ENCODE results near the gene TMEM200B. TPM values are rescaled to one million over a fixed set of nuclear protein-coding genes. Genes with fewer than 3 reads are reported as not detected.

Gene TMEM200B
- total and polyA plus RNA-seq, 4 donors, result 1.9 to 10.5 (median 4.7) TPM

DNA sequence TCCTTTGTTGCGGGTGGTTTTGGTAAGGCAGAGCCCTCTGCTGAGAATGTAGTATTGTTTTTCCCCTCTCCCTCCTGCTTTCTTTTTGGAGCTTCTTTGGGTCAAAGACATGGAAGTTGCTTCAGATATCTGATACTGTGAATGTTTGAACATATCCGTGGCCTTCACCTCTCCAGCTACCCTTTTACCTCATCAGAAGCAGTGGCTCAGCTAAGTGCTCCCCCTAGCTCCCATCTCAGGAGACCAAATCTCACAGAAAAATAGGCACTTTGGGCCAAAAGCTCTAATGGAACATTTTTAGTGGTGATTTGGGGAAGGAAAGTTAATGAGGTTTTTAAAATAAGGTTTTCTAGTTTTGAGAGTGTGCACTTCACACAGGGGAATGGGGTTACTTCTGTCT lies 6.3 kb downstream of the TMEM200B start:
- H3K9ac ChIP-seq (ENCODE audit: insufficient read depth in 1 of 2, low read length in 2 of 2), result no peak overlapping the region
- H3K4me3 ChIP-seq, result no peak overlapping the region
- DNase-seq (no peak), ATAC-seq (ENCODE audit: insufficient read depth, low FRiP score) (no peak)
- H3K9me3 ChIP-seq (ENCODE audit: control insufficient read depth in 4 of 4, insufficient read depth in 3 of 4, low read length in 3 of 4), result no peaks in the 10 kb centered on the region
- WGBS, 2 donors, result 86 to 98% methylated on average over 2 of the region's 2 CpGs
- TF ChIP-seq, protein P1, sequence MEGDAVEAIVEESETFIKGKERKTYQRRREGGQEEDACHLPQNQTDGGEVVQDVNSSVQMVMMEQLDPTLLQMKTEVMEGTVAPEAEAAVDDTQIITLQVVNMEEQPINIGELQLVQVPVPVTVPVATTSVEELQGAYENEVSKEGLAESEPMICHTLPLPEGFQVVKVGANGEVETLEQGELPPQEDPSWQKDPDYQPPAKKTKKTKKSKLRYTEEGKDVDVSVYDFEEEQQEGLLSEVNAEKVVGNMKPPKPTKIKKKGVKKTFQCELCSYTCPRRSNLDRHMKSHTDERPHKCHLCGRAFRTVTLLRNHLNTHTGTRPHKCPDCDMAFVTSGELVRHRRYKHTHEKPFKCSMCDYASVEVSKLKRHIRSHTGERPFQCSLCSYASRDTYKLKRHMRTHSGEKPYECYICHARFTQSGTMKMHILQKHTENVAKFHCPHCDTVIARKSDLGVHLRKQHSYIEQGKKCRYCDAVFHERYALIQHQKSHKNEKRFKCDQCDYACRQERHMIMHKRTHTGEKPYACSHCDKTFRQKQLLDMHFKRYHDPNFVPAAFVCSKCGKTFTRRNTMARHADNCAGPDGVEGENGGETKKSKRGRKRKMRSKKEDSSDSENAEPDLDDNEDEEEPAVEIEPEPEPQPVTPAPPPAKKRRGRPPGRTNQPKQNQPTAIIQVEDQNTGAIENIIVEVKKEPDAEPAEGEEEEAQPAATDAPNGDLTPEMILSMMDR (IDR thresholded peaks at IDR 0.05; ENCODE audit: control extremely low read depth, extremely low read depth), result no peak
- no peak overlapping the region for H3K27ac ChIP-seq (ENCODE audit: low read depth in 1 of 2, low read length in 1 of 2)
- H3K4me1 ChIP-seq (ENCODE audit: control insufficient read depth in 5 of 5, insufficient read depth in 5 of 5, low read length in 5 of 5), result peaks cover 0 to 26% (median 9%) of the 10 kb centered on the region in 5 donors
- peaks cover 0 to 5% (median 0%) of the 10 kb centered on the region in 3 donors for H3K27me3 ChIP-seq (ENCODE audit: control insufficient read depth in 3 of 3, insufficient read depth in 3 of 3, low read length in 2 of 3)
- H3K36me3 ChIP-seq (ENCODE audit: control insufficient read depth in 4 of 4, insufficient read depth in 4 of 4, low read length in 4 of 4), result peaks cover 0 to 30% (median 4%) of the 10 kb centered on the region in 4 donors

DNA sequence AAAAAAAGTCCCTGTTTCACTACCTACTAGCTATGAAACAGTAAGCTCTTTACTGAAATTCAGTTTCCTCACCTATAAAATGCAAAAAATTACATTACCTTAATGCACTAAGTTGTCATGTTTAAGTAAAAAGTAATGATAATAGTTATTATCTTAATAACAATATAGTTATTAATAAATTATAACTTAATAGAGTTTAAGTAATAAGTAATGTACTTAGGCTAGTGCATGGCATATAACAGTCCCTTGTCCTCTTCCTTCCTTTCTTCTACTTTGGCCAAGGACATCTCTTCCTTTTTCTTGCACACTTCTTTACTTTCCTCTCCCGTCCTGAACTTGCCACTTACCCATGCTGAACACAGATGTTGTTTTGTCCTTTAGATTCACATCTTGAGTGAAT lies 9.0 kb downstream of the TMEM200B start:
- Histone ChIP-seq H3K27ac (ENCODE audit: low read depth in 1 of 2, low read length in 1 of 2) (no peak overlapping the region), H3K27me3 (ENCODE audit: control insufficient read depth in 3 of 3, insufficient read depth in 3 of 3, low read length in 2 of 3) (no peaks in the 10 kb centered on the region), H3K9me3 (ENCODE audit: control insufficient read depth in 4 of 4, insufficient read depth in 3 of 4, low read length in 3 of 4) (no peaks in the 10 kb centered on the region), H3K4me3 (no peak overlapping the region), H3K9ac (ENCODE audit: insufficient read depth in 1 of 2, low read length in 2 of 2) (no peak overlapping the region), H3K36me3 (ENCODE audit: control insufficient read depth in 4 of 4, insufficient read depth in 4 of 4, low read length in 4 of 4) (peaks cover 0 to 33% (median 4%) of the 10 kb centered on the region in 4 donors), H3K4me1 (ENCODE audit: control insufficient read depth in 5 of 5, insufficient read depth in 5 of 5, low read length in 5 of 5) (peaks cover 0 to 10% (median 3%) of the 10 kb centered on the region in 5 donors)
- no peak for DNase-seq
- WGBS, 2 donors, result 92 to 97% methylated on average over 1 of the region's 1 CpG
- ATAC-seq (ENCODE audit: insufficient read depth, low FRiP score), result no peak
- TF ChIP-seq, protein P1 (IDR thresholded peaks at IDR 0.05; ENCODE audit: control extremely low read depth, extremely low read depth), result no peak

DNA sequence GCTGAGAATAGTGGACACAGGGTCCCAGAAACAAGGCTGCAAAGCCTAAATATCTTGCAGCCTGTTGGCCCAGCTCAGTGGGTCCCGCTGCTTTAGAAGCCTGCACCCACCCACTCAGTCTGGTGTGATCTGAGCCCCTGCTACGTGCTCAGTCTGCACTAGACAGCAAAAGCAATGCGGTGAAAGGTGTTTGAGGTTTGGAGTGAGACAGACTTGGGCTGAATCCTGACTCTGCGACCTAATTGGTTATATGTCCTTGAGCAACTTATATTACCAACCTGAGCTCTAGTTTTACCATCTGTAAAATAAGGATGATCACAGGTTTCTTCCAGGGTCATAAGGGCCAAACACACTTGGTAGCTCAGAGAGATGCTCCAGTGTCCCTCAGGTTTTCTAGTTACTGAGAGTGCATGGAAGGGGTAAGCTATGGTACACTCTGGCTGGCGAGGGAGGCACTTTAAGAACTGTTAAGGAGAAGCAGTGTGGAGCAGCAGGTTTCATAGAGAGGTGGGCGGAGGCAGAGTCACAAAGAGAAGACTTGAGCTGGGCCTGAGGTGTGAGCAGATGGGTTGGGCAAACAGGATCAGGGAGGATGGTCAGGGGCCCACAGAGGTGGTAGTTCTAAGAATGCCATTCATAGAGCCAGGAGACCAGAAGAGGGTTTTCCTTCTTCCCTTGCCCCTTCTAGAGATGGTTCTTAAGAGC lies 10.1 kb downstream of the TMEM200B start:
- Histone ChIP-seq H3K27me3 (ENCODE audit: control insufficient read depth in 3 of 3, insufficient read depth in 3 of 3, low read length in 2 of 3) (no peaks in the 10 kb centered on the region), H3K4me1 (ENCODE audit: control insufficient read depth in 5 of 5, insufficient read depth in 5 of 5, low read length in 5 of 5) (peaks cover 0 to 2% (median 0%) of the 10 kb centered on the region in 5 donors), H3K4me3 (no peak overlapping the region), H3K27ac (ENCODE audit: low read depth in 1 of 2, low read length in 1 of 2) (no peak overlapping the region), H3K36me3 (ENCODE audit: control insufficient read depth in 4 of 4, insufficient read depth in 4 of 4, low read length in 4 of 4) (peaks cover 0 to 38% (median 6%) of the 10 kb centered on the region in 4 donors), H3K9me3 (ENCODE audit: control insufficient read depth in 4 of 4, insufficient read depth in 3 of 4, low read length in 3 of 4) (no peaks in the 10 kb centered on the region), H3K9ac (ENCODE audit: insufficient read depth in 1 of 2, low read length in 2 of 2) (no peak overlapping the region)
- no peak for DNase-seq
- WGBS, 2 donors, result 72 to 87% methylated on average over 6 of the region's 6 CpGs
- no peak for ATAC-seq (ENCODE audit: insufficient read depth, low FRiP score)
- TF ChIP-seq, protein P1 (IDR thresholded peaks at IDR 0.05; ENCODE audit: control extremely low read depth, extremely low read depth), result no peak
